Measurements from ENCODE around the gene HOXB7.

HOXB7 gene

GRCh38 chr17:48589831-48590606 lies 20.8 kb downstream of the HOXB7 start, which contains the start of gene HOXB3:
TSS of gene HOXB3 (minus strand) at chr17:48590241. CDS start at chr17:48552474, 37,767 bp downstream.
- no peaks in the 10 kb centered on the region for H3K9me3 ChIP-seq (ENCODE audit: control insufficient read depth, insufficient read depth, low read length)
- H3K4me1 ChIP-seq (ENCODE audit: control insufficient read depth, insufficient read depth, low read length): peaks cover 9% of the 10 kb centered on the region
- H3K4me3 ChIP-seq (ENCODE audit: low read depth, low read length): no peak within 1 kb of the TSS
- H3K27ac ChIP-seq (ENCODE audit: low read depth, low read length): no peak within 1 kb of the TSS
- H3K36me3 ChIP-seq (ENCODE audit: control insufficient read depth, insufficient read depth, low read length): no peaks in the 10 kb centered on the region
- H3K27me3 ChIP-seq (ENCODE audit: control insufficient read depth, insufficient read depth, low read length): peaks cover 100% of the 10 kb centered on the region
- no peak within 1 kb of the TSS for H3K9ac ChIP-seq (ENCODE audit: low read depth, low read length)

DNA sequence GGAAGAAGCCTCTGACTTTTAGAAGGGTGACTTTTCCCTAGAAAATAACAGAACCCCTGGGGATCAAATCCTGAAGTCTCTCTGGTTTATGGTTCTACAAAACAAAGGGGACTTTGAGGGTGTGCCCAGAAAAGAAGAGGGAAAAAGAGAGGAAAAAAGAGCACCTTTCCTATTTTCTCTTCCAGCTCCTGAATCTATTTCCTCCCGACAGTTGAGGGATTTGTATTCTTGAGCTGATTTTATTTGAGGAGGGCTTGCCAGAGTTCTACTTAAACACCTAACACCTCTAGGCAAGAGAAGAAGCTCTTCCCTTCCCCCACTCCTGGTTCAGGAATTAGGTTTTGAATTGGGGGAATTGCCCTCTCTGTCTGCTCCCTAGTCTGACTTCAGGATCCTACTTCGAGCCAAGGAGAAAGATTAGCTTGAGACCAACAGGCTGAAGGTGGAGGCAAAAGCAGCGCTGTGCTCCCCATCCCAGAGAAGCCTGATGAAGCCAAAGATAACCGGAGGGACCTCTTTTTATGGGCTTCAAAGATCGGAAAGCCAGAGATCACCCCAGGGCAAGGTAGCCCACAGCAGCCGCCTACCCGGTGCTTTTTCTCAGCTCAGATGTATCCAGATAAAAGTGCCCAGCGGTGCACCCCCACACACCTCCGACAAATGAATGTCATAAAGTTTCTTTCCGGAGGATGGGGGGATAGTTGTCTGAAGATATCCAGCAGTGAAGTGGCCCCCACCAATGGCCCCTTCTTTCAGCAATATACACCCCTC lies 21.6 kb downstream of the HOXB7 start:
- peaks cover 100% of the 10 kb centered on the region for H3K27me3 ChIP-seq (ENCODE audit: control insufficient read depth, insufficient read depth, low read length)
- H3K27ac ChIP-seq (ENCODE audit: low read depth, low read length): no peak overlapping the region
- no peaks in the 10 kb centered on the region for H3K9me3 ChIP-seq (ENCODE audit: control insufficient read depth, insufficient read depth, low read length)
- H3K36me3 ChIP-seq (ENCODE audit: control insufficient read depth, insufficient read depth, low read length): no peaks in the 10 kb centered on the region
- no peak overlapping the region for H3K9ac ChIP-seq (ENCODE audit: low read depth, low read length)
- no peak overlapping the region for H3K4me3 ChIP-seq (ENCODE audit: low read depth, low read length)
- H3K4me1 ChIP-seq (ENCODE audit: control insufficient read depth, insufficient read depth, low read length): peaks cover 5% of the 10 kb centered on the region

- no peak overlapping the region for H3K27ac ChIP-seq (ENCODE audit: low read depth, low read length)
These were observed 22.3 kb downstream of the HOXB7 start for GRCh38 chr17:48588528-48588927.

GRCh38 chr17:48588074-48588415 lies 22.8 kb downstream of the HOXB7 start:
- H3K27ac ChIP-seq (ENCODE audit: low read depth, low read length): no peak overlapping the region
- H3K9me3 ChIP-seq (ENCODE audit: control insufficient read depth, insufficient read depth, low read length): no peaks in the 10 kb centered on the region
- no peak overlapping the region for H3K4me3 ChIP-seq (ENCODE audit: low read depth, low read length)
- no peak overlapping the region for H3K9ac ChIP-seq (ENCODE audit: low read depth, low read length)
- peaks cover 100% of the 10 kb centered on the region for H3K27me3 ChIP-seq (ENCODE audit: control insufficient read depth, insufficient read depth, low read length)
- H3K4me1 ChIP-seq (ENCODE audit: control insufficient read depth, insufficient read depth, low read length): no peaks in the 10 kb centered on the region
- no peaks in the 10 kb centered on the region for H3K36me3 ChIP-seq (ENCODE audit: control insufficient read depth, insufficient read depth, low read length)

More at GRCh38 chr17:48588528-48588927, 22.3 kb downstream of the HOXB7 start:
- Histone ChIP-seq H3K4me3 (ENCODE audit: low read depth, low read length) (no peak overlapping the region), H3K27me3 (ENCODE audit: control insufficient read depth, insufficient read depth, low read length) (peaks cover 100% of the 10 kb centered on the region), H3K4me1 (ENCODE audit: control insufficient read depth, insufficient read depth, low read length) (0 out of 2 replicates have a peak, but pooled peaks cover 2% of the 10 kb centered on the region), H3K9ac (ENCODE audit: low read depth, low read length) (no peak overlapping the region), H3K36me3 (ENCODE audit: control insufficient read depth, insufficient read depth, low read length) (no peaks in the 10 kb centered on the region), H3K9me3 (ENCODE audit: control insufficient read depth, insufficient read depth, low read length) (no peaks in the 10 kb centered on the region)

- H3K4me1 ChIP-seq (ENCODE audit: control insufficient read depth, insufficient read depth, low read length): no peaks in the 10 kb centered on the region
- no peaks in the 10 kb centered on the region for H3K36me3 ChIP-seq (ENCODE audit: control insufficient read depth, insufficient read depth, low read length)
- H3K27ac ChIP-seq (ENCODE audit: low read depth, low read length): no peak overlapping the region
- H3K4me3 ChIP-seq (ENCODE audit: low read depth, low read length): no peak overlapping the region
- peaks cover 100% of the 10 kb centered on the region for H3K27me3 ChIP-seq (ENCODE audit: control insufficient read depth, insufficient read depth, low read length)
- no peaks in the 10 kb centered on the region for H3K9me3 ChIP-seq (ENCODE audit: control insufficient read depth, insufficient read depth, low read length)
- no peak overlapping the region for H3K9ac ChIP-seq (ENCODE audit: low read depth, low read length)
These were observed 23.3 kb downstream of the HOXB7 start for GRCh38 chr17:48587276-48588073.

DNA sequence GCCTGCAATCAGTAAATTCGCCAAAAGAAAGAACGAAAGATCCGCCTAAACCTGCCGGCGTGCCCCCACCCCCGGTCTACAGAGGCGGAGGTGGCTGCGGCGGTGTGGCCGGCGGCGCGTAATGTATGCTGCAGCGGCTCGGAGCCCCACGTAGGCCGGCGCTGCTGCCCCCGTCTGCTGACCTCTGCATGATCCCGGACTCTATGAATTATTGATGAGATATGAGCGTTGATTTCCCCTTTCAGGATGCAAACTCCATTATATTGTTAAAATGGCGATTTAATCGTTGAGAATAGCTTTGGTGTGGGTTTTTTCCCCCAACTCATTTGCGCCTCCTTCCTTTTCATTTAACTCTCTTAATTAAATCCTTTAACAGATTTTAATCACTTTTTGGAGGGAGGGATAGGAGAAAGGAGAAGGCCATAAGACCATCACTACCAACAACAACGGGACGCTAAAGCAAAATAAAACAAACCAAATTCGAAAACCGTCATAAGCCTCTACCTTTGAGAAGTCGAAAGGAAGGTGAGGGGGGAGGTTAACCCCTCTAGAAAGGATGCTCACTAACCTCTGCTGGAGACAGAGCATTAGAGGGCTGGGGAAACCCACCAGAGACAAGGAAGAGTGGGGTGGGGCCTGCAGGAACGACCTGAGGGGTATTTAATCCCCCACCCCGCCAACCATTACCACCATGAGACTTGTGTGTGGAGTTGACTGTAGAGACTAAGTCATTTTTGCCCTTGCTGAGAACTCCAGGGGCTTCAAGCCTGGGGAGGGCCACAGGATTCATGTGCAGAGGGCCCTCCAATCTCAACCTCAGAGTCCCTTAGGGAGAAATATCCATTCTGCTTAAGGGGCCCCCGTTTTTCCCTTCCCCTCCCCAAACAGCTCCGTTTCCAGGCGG lies 24.2 kb downstream of the HOXB7 start:
- peaks cover 100% of the 10 kb centered on the region for H3K27me3 ChIP-seq (ENCODE audit: control insufficient read depth, insufficient read depth, low read length)

GRCh38 chr17:48584223-48584741 lies 26.5 kb downstream of the HOXB7 start:
- H3K4me1 ChIP-seq (ENCODE audit: control insufficient read depth, insufficient read depth, low read length): no peaks in the 10 kb centered on the region

More for the DNA sequence above, 24.2 kb downstream of the HOXB7 start:
- Histone ChIP-seq H3K4me3 (ENCODE audit: low read depth, low read length) (no peak overlapping the region), H3K9me3 (ENCODE audit: control insufficient read depth, insufficient read depth, low read length) (no peaks in the 10 kb centered on the region), H3K4me1 (ENCODE audit: control insufficient read depth, insufficient read depth, low read length) (no peaks in the 10 kb centered on the region), H3K36me3 (ENCODE audit: control insufficient read depth, insufficient read depth, low read length) (no peaks in the 10 kb centered on the region), H3K27ac (ENCODE audit: low read depth, low read length) (no peak overlapping the region), H3K9ac (ENCODE audit: low read depth, low read length) (no peak overlapping the region)

DNA sequence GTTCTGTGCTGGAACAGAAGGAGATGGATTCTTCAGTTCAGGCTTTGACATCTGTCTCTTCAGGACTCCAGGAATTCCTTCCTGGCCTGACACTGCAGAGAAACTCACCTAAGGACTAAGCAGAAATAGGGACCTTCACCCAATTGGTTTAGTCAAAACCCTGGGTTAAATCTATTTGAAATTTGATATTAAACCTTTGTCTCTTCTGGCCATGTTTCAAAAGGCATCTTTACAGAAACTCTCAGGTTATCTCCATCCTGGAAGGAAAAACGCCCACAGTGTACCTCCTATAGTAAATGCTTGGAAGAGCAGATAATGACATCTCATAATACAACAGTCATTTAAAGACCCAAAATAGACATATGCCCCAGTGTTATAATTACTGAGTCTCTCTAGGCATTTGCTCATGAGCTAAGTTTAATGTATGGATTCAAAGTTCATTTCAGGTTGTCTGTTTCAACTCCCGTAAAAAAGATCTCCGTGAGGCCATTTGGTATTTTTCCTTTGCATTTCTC lies 27.1 kb downstream of the HOXB7 start:
- Histone ChIP-seq H3K9me3 (ENCODE audit: control insufficient read depth, insufficient read depth, low read length) (no peaks in the 10 kb centered on the region), H3K9ac (ENCODE audit: low read depth, low read length) (no peak overlapping the region), H3K27me3 (ENCODE audit: control insufficient read depth, insufficient read depth, low read length) (peaks cover 100% of the 10 kb centered on the region), H3K27ac (ENCODE audit: low read depth, low read length) (no peak overlapping the region), H3K4me3 (ENCODE audit: low read depth, low read length) (no peak overlapping the region), H3K36me3 (ENCODE audit: control insufficient read depth, insufficient read depth, low read length) (no peaks in the 10 kb centered on the region), H3K4me1 (ENCODE audit: control insufficient read depth, insufficient read depth, low read length) (no peaks in the 10 kb centered on the region)

More at GRCh38 chr17:48584223-48584741, 26.5 kb downstream of the HOXB7 start:
- no peak overlapping the region for H3K4me3 ChIP-seq (ENCODE audit: low read depth, low read length)
- no peak overlapping the region for H3K9ac ChIP-seq (ENCODE audit: low read depth, low read length)
- H3K27me3 ChIP-seq (ENCODE audit: control insufficient read depth, insufficient read depth, low read length): peaks cover 100% of the 10 kb centered on the region
- H3K27ac ChIP-seq (ENCODE audit: low read depth, low read length): no peak overlapping the region
- H3K9me3 ChIP-seq (ENCODE audit: control insufficient read depth, insufficient read depth, low read length): no peaks in the 10 kb centered on the region
- no peaks in the 10 kb centered on the region for H3K36me3 ChIP-seq (ENCODE audit: control insufficient read depth, insufficient read depth, low read length)

DNA sequence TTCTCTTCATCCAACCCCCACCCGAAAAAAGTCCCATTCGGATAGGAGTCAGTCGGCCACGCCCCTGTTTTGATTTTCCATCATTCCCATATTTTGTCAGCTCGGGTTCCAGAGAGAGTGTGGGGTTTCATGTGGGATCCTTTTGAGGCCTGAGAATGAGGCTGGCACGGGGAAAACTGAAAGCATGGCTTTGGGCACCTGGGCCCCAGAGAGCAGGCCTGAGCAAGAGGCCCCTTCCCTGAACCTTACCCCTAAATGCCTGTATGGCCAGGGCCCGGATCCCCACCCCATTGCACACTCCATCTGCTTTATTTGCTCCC lies 28.1 kb downstream of the HOXB7 start:
- Histone ChIP-seq H3K27ac (ENCODE audit: low read depth, low read length) (no peak overlapping the region), H3K27me3 (ENCODE audit: control insufficient read depth, insufficient read depth, low read length) (peaks cover 100% of the 10 kb centered on the region), H3K9me3 (ENCODE audit: control insufficient read depth, insufficient read depth, low read length) (no peaks in the 10 kb centered on the region), H3K4me3 (ENCODE audit: low read depth, low read length) (no peak overlapping the region), H3K9ac (ENCODE audit: low read depth, low read length) (no peak overlapping the region), H3K36me3 (ENCODE audit: control insufficient read depth, insufficient read depth, low read length) (no peaks in the 10 kb centered on the region), H3K4me1 (ENCODE audit: control insufficient read depth, insufficient read depth, low read length) (no peaks in the 10 kb centered on the region)
